SK-N-SH (cell line): Measurements from ENCODE around the gene ATF2. TPM values are rescaled to one million over a fixed set of nuclear protein-coding genes. Genes with fewer than 3 reads are reported as not detected.

ENCODE experiments used
- CTCF ChIA-PET: fragments of 300-600, 350-600 bp; formaldehyde crosslinking; extraction: SDS; loops from one replicate; lab custom pipeline; 2021; lab: Yijun Ruan, JAX
- POLR2A ChIA-PET: fragments of 350-600 bp; sonication (Branson Sonifier 250); formaldehyde crosslinking; extraction: SDS; loops from one replicate; lab custom pipeline; 2020; ENCODE audit warnings: antibody characterized with exemption, inconsistent platforms; lab: Yijun Ruan, JAX
- DNase-seq: peaks from one replicate; pipeline ENCODE4 v3.0.0; 2012
- H2AFZ ChIP-seq: fragments of 200-600 bp; sonication (generic); 2 replicates; pipeline ENCODE4 v1.8.1; 2016; ENCODE audit warnings: antibody characterized with exemption, mild to moderate bottlenecking, low read depth
- H3F3A ChIP-seq: fragments of 200-600 bp; sonication (generic); replicated peaks from 2 replicates; pipeline ENCODE3; 2016; ENCODE audit warnings: antibody characterized with exemption, mild to moderate bottlenecking; ENCODE audit not compliant: insufficient read depth
- H3K27ac ChIP-seq, 2 experiments: fragments of 200-500 bp in 1 of 2; fragments of 200-600 bp in 1 of 2; sonication (Bioruptor generic) in 1 of 2; sonication (generic), shearing (Covaris generic) in 1 of 2; 2 replicates each; pipeline versions ENCODE4 v1.5.1 to v1.6.1; 2014 to 2016; ENCODE audit warnings: low read depth in 2 of 2, inconsistent platforms in 1 of 2, low read length in 1 of 2, mild to moderate bottlenecking in 1 of 2, mixed read lengths in 1 of 2
- H3K27me3 ChIP-seq: fragments of 200-600 bp; sonication (generic), shearing (Covaris generic); 2 replicates; pipeline ENCODE4 v1.6.1; 2016; ENCODE audit warnings: mixed run types; ENCODE audit not compliant: insufficient read depth
- H3K36me3 ChIP-seq, 2 experiments: fragments of 200-500 bp in 1 of 2; fragments of 200-600 bp in 1 of 2; sonication (Bioruptor generic) in 1 of 2; sonication (generic) in 1 of 2; replicated peaks in 1 of 2; 2 replicates each; pipeline versions ENCODE3 to v1.5.1; 2014 to 2016; ENCODE audit warnings: low read length in 1 of 2, mild to moderate bottlenecking in 1 of 2; ENCODE audit not compliant: insufficient read depth in 2 of 2, control insufficient read depth in 1 of 2
- H3K4me1 ChIP-seq, 2 experiments: fragments of 200-500 bp in 1 of 2; fragments of 200-600 bp in 1 of 2; sonication (Bioruptor generic) in 1 of 2; sonication (generic), shearing (Covaris generic) in 1 of 2; 2 replicates each; pipeline versions ENCODE4 v1.5.1 to v1.6.1; 2014 to 2016; ENCODE audit warnings: low read depth in 1 of 2, low read length in 1 of 2, mixed run types in 1 of 2; ENCODE audit not compliant: insufficient read depth in 2 of 2, control insufficient read depth in 1 of 2
- H3K4me2 ChIP-seq: fragments of 200-600 bp; sonication (generic), shearing (Covaris generic); 2 replicates; pipeline ENCODE4 v1.6.1; 2017; ENCODE audit warnings: mixed run types
- H3K4me3 ChIP-seq, 2 experiments: fragments of 200-500 bp in 1 of 2; fragments of 200-600 bp in 1 of 2; sonication (Bioruptor generic) in 1 of 2; sonication (generic), shearing (Covaris generic) in 1 of 2; 2 replicates each; pipeline versions ENCODE4 v1.5.1 to v1.8.1; 2014 to 2016; ENCODE audit warnings: low read depth in 2 of 2, inconsistent platforms in 1 of 2, low read length in 1 of 2, mild to moderate bottlenecking in 1 of 2, mixed read lengths in 1 of 2, moderate library complexity in 1 of 2
- H3K79me2 ChIP-seq: fragments of 200-600 bp; sonication (generic); 2 replicates; pipeline ENCODE4 v1.8.1; 2017; ENCODE audit warnings: mild to moderate bottlenecking; ENCODE audit not compliant: insufficient read depth
- H3K9ac ChIP-seq: fragments of 200-600 bp; sonication (generic); 2 replicates; pipeline ENCODE4 v1.6.1; 2017; ENCODE audit warnings: mixed run types
- H3K9me2 ChIP-seq: fragments of 200-600 bp; sonication (generic); 2 replicates; pipeline ENCODE4 v1.6.1; 2017; ENCODE audit warnings: mixed run types
- H3K9me3 ChIP-seq: fragments of 200-600 bp; sonication (generic); 2 replicates; pipeline ENCODE4 v1.6.1; 2017; ENCODE audit warnings: mixed run types, mild to moderate bottlenecking, moderate library complexity
- H4K20me1 ChIP-seq: fragments of 200-600 bp; sonication (generic); 2 replicates; pipeline ENCODE4 v1.6.1; 2017; ENCODE audit warnings: mild to moderate bottlenecking, mixed run types; ENCODE audit not compliant: insufficient read depth
- CHD2 ChIP-seq: fragments of 150-350 bp; IDR thresholded peaks from 2 replicates; pipeline ENCODE4 v1.6.1; 2018; ENCODE audit warnings: low read length; ENCODE audit not compliant: partially characterized antibody
- ELF1 ChIP-seq: IDR thresholded peaks from 2 replicates; pipeline ENCODE4 v1.4.0; 2012
- FOSL2 ChIP-seq: IDR thresholded peaks from 2 replicates; pipeline ENCODE4 v1.4.0; 2012; ENCODE audit warnings: low read depth, mild to moderate bottlenecking, moderate library complexity, borderline replicate concordance
- FOXM1 ChIP-seq: IDR thresholded peaks from 2 replicates; pipeline ENCODE4 v1.4.0; 2012; ENCODE audit warnings: low read depth, mild to moderate bottlenecking
- GABPA ChIP-seq: IDR thresholded peaks from 2 replicates; pipeline ENCODE4 v1.4.0; 2012; ENCODE audit warnings: low read depth, mild to moderate bottlenecking
- IRF3 ChIP-seq: fragments of 150-350 bp; IDR thresholded peaks from 2 replicates; pipeline ENCODE4 v1.6.1; 2016; ENCODE audit warnings: mild to moderate bottlenecking, low read depth, low read length
- NRF1 ChIP-seq: IDR thresholded peaks from 2 replicates; pipeline ENCODE4 v1.6.1; 2012; ENCODE audit warnings: low read depth, mild to moderate bottlenecking, low read length
- RFX5 ChIP-seq: IDR thresholded peaks from 2 replicates; pipeline ENCODE4 v1.6.1; 2012; ENCODE audit warnings: mild to moderate bottlenecking, improper control_type of control experiment, low read length
- RXRA ChIP-seq: IDR thresholded peaks from 2 replicates; pipeline ENCODE4 v1.4.0; 2012; ENCODE audit warnings: low read depth, mild to moderate bottlenecking, borderline replicate concordance
- USF2 ChIP-seq: fragments of 150-350 bp; IDR thresholded peaks from 2 replicates; pipeline ENCODE4 v1.6.1; 2017; ENCODE audit warnings: antibody characterized with exemption, low read length, low read depth, borderline replicate concordance
- polyA plus RNA-seq, 3 experiments: library from polyadenylated mRNA; depleted of rRNA; stranded (reverse); fragments of >200 nt; gene quantifications; 2 replicates each; pipeline ENCODE4 v1.2.3, GENCODE V29; 2012
- TF ChIP-seq, protein P1 (sequence below): IDR thresholded peaks from 2 replicates; pipeline ENCODE4 v1.4.0; 2012; ENCODE audit warnings: low read depth, borderline replicate concordance
- TF ChIP-seq, protein P2 (sequence below): IDR thresholded peaks from 2 replicates; pipeline ENCODE4 v1.4.0; 2012; ENCODE audit warnings: low read depth, borderline replicate concordance
- TF ChIP-seq, protein P3 (sequence below): IDR thresholded peaks from 2 replicates; pipeline ENCODE4; 2012

ATF2 gene
- polyA plus RNA-seq, 1 of the 3 experiments (the other 2 are of a cell fraction): 19.0 TPM

DNA sequence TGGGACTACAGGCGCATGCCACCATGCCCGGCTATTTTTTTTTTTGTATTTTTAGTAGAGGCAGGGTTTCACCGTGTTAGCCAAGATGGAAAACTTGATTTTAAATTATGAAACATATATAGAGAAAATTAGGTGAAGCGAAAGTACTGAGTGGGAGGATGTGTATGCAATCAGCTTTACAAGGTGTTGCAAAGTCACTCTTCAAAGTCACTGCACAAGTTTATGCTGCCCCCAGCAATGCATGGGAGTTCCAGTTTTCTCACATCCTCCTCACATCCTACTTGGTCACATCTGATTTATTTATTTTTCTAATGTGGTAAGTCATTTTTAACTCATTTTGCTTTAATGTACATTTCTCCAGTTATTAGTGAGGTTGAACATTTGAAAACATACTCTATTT lies 113.7 kb downstream of the ATF2 start (continued):
- no peak for TF ChIP-seq IRF3
- no peak for TF ChIP-seq RFX5
- no peak for TF ChIP-seq ELF1
- no peak for TF ChIP-seq FOSL2
- TF ChIP-seq, protein P1, sequence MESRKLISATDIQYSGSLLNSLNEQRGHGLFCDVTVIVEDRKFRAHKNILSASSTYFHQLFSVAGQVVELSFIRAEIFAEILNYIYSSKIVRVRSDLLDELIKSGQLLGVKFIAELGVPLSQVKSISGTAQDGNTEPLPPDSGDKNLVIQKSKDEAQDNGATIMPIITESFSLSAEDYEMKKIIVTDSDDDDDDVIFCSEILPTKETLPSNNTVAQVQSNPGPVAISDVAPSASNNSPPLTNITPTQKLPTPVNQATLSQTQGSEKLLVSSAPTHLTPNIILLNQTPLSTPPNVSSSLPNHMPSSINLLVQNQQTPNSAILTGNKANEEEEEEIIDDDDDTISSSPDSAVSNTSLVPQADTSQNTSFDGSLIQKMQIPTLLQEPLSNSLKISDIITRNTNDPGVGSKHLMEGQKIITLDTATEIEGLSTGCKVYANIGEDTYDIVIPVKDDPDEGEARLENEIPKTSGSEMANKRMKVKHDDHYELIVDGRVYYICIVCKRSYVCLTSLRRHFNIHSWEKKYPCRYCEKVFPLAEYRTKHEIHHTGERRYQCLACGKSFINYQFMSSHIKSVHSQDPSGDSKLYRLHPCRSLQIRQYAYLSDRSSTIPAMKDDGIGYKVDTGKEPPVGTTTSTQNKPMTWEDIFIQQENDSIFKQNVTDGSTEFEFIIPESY: no peak
- TF ChIP-seq, all 33 proteins: peak for 0

DNA sequence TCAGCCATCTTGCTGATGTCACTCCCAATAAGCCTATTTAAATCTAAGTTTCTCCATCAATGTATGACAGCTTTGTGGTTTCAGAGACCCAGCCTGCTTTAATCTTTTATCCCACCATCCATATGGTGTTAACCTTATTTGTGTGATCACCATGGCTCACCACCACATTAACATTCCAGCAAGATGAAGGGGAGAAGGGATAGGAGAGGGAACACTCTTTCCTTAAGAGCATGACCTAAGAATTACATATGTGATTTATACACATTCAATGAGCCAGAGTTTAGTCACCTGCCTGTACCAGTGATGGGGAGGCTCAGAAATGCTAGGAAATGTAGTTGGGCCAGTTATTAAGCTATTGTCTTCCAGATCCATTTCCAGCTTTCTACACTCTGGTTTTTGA lies 118.3 kb downstream of the ATF2 start:
- Histone ChIP-seq H3F3A (peaks cover 3% of the 10 kb centered on the region), H3K4me1 (no peaks in the 10 kb centered on the region), H3K79me2 (no peaks in the 10 kb centered on the region), H3K9ac (no peak overlapping the region), H3K4me3 (no peak overlapping the region), H3K27ac (no peak overlapping the region), H3K36me3 (no peaks in the 10 kb centered on the region), H2AFZ (no peak overlapping the region), H4K20me1 (no peaks in the 10 kb centered on the region), H3K9me2 (no peaks in the 10 kb centered on the region), H3K27me3 (no peaks in the 10 kb centered on the region), H3K9me3 (no peaks in the 10 kb centered on the region), H3K4me2 (no peak overlapping the region)
- DNase-seq: no peak
- CTCF ChIA-PET: interaction anchor here (1.1 to 2.2 kb wide), 2 partner anchors 13 to 17 kb away, joined by 5 to 9 read pairs; no protein-coding TSS in a partner anchor
- no peak for TF ChIP-seq RXRA
- TF ChIP-seq NRF1: no peak
- TF ChIP-seq USF2: no peak
- TF ChIP-seq, protein P2, sequence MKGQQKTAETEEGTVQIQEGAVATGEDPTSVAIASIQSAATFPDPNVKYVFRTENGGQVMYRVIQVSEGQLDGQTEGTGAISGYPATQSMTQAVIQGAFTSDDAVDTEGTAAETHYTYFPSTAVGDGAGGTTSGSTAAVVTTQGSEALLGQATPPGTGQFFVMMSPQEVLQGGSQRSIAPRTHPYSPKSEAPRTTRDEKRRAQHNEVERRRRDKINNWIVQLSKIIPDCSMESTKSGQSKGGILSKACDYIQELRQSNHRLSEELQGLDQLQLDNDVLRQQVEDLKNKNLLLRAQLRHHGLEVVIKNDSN: no peak
- TF ChIP-seq CHD2: no peak
- no peak for TF ChIP-seq GABPA
- no peak for TF ChIP-seq FOXM1
- TF ChIP-seq, protein P3, sequence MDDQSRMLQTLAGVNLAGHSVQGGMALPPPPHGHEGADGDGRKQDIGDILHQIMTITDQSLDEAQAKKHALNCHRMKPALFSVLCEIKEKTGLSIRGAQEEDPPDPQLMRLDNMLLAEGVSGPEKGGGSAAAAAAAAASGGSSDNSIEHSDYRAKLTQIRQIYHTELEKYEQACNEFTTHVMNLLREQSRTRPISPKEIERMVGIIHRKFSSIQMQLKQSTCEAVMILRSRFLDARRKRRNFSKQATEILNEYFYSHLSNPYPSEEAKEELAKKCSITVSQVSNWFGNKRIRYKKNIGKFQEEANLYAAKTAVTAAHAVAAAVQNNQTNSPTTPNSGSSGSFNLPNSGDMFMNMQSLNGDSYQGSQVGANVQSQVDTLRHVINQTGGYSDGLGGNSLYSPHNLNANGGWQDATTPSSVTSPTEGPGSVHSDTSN: no peak
- TF ChIP-seq RFX5: no peak
- POLR2A ChIA-PET: no interaction called here
